DOHH2 (cell line): ENCODE data around the gene DCAF4.

Source experiments
- H3F3A ChIP-seq: fragments of 200-600 bp; sonication (generic), shearing (Covaris generic); 2 replicates; pipeline ENCODE4 v1.6.0; 2016; ENCODE audit warnings: antibody characterized with exemption, mild to moderate bottlenecking; ENCODE audit not compliant: control insufficient read depth, insufficient read depth
- H3K27ac ChIP-seq: fragments of 200-600 bp; sonication (generic); 2 replicates; pipeline ENCODE4 v1.5.1; 2014; ENCODE audit warnings: low read depth, mild to moderate bottlenecking, low read length, moderate library complexity
- H3K27me3 ChIP-seq: fragments of 200-600 bp; sonication (generic); 2 replicates; pipeline ENCODE4 v1.6.1; 2014; ENCODE audit warnings: mild to moderate bottlenecking, low read length, mixed read lengths; ENCODE audit not compliant: control insufficient read depth
- H3K36me3 ChIP-seq: fragments of 200-600 bp; sonication (generic); 2 replicates; pipeline ENCODE4 v1.6.1; 2014; ENCODE audit warnings: mild to moderate bottlenecking, low read length, moderate library complexity, mixed read lengths; ENCODE audit not compliant: control insufficient read depth
- H3K4me1 ChIP-seq: fragments of 200-600 bp; sonication (generic); 2 replicates; pipeline ENCODE4 v1.6.1; 2014; ENCODE audit warnings: mild to moderate bottlenecking, low read length, mixed read lengths; ENCODE audit not compliant: control insufficient read depth
- H3K4me2 ChIP-seq: fragments of 200-600 bp; sonication (generic); 2 replicates; pipeline ENCODE4 v1.6.0; 2014; ENCODE audit warnings: mild to moderate bottlenecking, low read length, moderate library complexity
- H3K4me3 ChIP-seq: fragments of 200-600 bp; sonication (generic); 2 replicates; pipeline ENCODE4 v1.5.1; 2014; ENCODE audit warnings: mild to moderate bottlenecking, low read length, mixed read lengths
- H3K79me2 ChIP-seq: fragments of 200-600 bp; sonication (generic); 2 replicates; pipeline ENCODE4 v1.6.1; 2014; ENCODE audit warnings: mild to moderate bottlenecking, low read length, mixed read lengths; ENCODE audit not compliant: control insufficient read depth
- H3K9me2 ChIP-seq: fragments of 200-600 bp; sonication (generic); replicated peaks from 2 replicates; pipeline ENCODE4 v1.6.1; 2014; ENCODE audit warnings: mild to moderate bottlenecking, low read length, mixed read lengths; ENCODE audit not compliant: control insufficient read depth
- H3K9me3 ChIP-seq: fragments of 200-600 bp; sonication (generic); 2 replicates; pipeline ENCODE4 v1.6.1; 2014; ENCODE audit warnings: antibody characterized with exemption, low read length, mixed read lengths; ENCODE audit not compliant: control insufficient read depth, insufficient read depth
- H4K20me1 ChIP-seq: fragments of 200-600 bp; sonication (generic); 2 replicates; pipeline ENCODE4 v1.6.0; 2014; ENCODE audit warnings: low read depth, mild to moderate bottlenecking, antibody characterized with exemption, low read length, moderate library complexity; ENCODE audit not compliant: control insufficient read depth, insufficient read depth
- CTCF ChIP-seq: fragments of 200-600 bp; sonication (generic); IDR thresholded peaks from one replicate; pipeline ENCODE4 v1.5.1; 2014; ENCODE audit warnings: antibody characterized with exemption, mild to moderate bottlenecking, low read depth, low read length; ENCODE audit not compliant: poor library complexity, severe bottlenecking
- EZH2phosphoT487 ChIP-seq: fragments of 200-600 bp; sonication (generic); IDR thresholded peaks from 2 replicates; pipeline ENCODE4 v1.6.1; 2017; ENCODE audit warnings: borderline replicate concordance, mild to moderate bottlenecking, antibody characterized with exemption, low read length, moderate library complexity, mixed read lengths

DCAF4 gene

GRCh38 chr14:72990171-72990570 lies 63.9 kb downstream of the DCAF4 start:
- no peaks in the 10 kb centered on the region for H3K79me2 ChIP-seq
- H3K4me2 ChIP-seq = no peak overlapping the region
- no peak overlapping the region for H3K4me3 ChIP-seq
- no peaks in the 10 kb centered on the region for H4K20me1 ChIP-seq
- H3K9me2 ChIP-seq = no peaks in the 10 kb centered on the region
- no peaks in the 10 kb centered on the region for H3K9me3 ChIP-seq
- no peak for TF ChIP-seq EZH2phosphoT487
- TF ChIP-seq CTCF = no peak
- H3F3A ChIP-seq = no peaks in the 10 kb centered on the region
- no peak overlapping the region for H3K27ac ChIP-seq
- H3K36me3 ChIP-seq = no peaks in the 10 kb centered on the region
- H3K4me1 ChIP-seq = no peaks in the 10 kb centered on the region
- no peaks in the 10 kb centered on the region for H3K27me3 ChIP-seq

GRCh38 chr14:72996916-72997315 lies 70.7 kb downstream of the DCAF4 start:
- H3K36me3 ChIP-seq = no peaks in the 10 kb centered on the region; the same call in 1 of the 2 replicates
- 0 out of 2 replicates have a peak, but pooled peaks cover 1% of the 10 kb centered on the region for H3F3A ChIP-seq
- H3K27me3 ChIP-seq = no peaks in the 10 kb centered on the region
- no peaks in the 10 kb centered on the region for H3K9me3 ChIP-seq
- H3K4me1 ChIP-seq = no peaks in the 10 kb centered on the region
- no peak overlapping the region for H3K27ac ChIP-seq
- TF ChIP-seq CTCF = no peak
- no peak for TF ChIP-seq EZH2phosphoT487
- no peaks in the 10 kb centered on the region for H3K9me2 ChIP-seq
- H3K4me2 ChIP-seq = no peak overlapping the region
- no peaks in the 10 kb centered on the region for H4K20me1 ChIP-seq
- H3K4me3 ChIP-seq = no peak overlapping the region
- no peaks in the 10 kb centered on the region for H3K79me2 ChIP-seq

- no peaks in the 10 kb centered on the region for H3K79me2 ChIP-seq
- no peaks in the 10 kb centered on the region for H4K20me1 ChIP-seq
Measured at GRCh38 chr14:72998252-72998903, 72.1 kb downstream of the DCAF4 start.

More at GRCh38 chr14:72998252-72998903, 72.1 kb downstream of the DCAF4 start:
- Histone ChIP-seq H3K36me3 (no peaks in the 10 kb centered on the region; the same call in 1 of the 2 replicates), H3K4me3 (no peak overlapping the region), H3K27me3 (no peaks in the 10 kb centered on the region), H3K4me2 (no peak overlapping the region), H3F3A (0 out of 2 replicates have a peak, but pooled peaks cover 3% of the 10 kb centered on the region), H3K27ac (no peak overlapping the region), H3K9me3 (no peaks in the 10 kb centered on the region), H3K9me2 (no peaks in the 10 kb centered on the region), H3K4me1 (no peaks in the 10 kb centered on the region)
- TF ChIP-seq CTCF = no peak
- TF ChIP-seq EZH2phosphoT487 = no peak
